ENCODE data around the gene MADD. TPM values are rescaled to one million over a fixed set of nuclear protein-coding genes. Genes with fewer than 3 reads are reported as not detected.

MADD gene
- total and polyA plus RNA-seq, 10 of the 15 experiments (the other 5 are each of a cell fraction or from before 2014, with no cell fraction given): 0.47 to 35.4 (median 17.6) TPM

DNA sequence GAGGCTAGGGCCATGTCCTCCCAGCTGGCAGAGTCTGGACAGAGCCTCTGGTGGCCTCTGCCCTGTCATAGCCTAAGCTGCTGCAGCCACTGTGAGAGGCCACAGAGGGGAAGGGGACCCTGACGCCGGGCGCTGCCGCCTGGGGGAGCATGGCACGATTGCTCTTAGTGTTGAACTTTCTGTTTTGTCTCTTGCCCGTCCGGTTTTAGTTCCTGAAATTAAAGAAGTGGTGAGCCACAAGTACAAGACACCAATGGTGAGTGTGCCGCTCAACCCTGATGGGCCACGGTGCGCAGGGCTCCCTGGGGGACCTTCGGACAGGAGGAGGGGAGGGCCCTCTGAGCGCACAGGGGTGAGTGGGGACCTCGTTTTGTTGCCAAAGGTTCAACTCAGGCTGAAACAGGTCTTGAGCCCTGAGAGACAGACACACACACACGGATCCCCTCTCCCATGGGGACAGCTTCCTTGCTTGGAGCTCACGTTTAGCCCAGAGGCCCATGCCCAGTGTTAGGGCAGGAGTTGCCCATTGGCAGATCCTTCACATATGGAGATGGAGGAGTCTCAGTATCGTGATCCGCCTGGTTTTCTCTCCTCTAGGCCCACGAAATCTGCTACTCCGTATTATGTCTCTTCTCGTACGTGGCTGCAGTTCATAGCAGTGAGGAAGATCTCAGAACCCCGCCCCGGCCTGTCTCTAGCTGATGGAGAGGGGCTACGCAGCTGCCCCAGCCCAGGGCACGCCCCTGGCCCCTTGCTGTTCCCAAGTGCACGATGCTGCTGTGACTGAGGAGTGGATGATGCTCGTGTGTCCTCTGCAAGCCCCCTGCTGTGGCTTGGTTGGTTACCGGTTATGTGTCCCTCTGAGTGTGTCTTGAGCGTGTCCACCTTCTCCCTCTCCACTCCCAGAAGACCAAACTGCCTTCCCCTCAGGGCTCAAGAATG is 58.8 kb downstream of the MADD start (continued):
- TF ChIP-seq EED (IDR thresholded peaks at IDR 0.05; ENCODE audit: low read depth): no peak
- TF ChIP-seq, protein P1, sequence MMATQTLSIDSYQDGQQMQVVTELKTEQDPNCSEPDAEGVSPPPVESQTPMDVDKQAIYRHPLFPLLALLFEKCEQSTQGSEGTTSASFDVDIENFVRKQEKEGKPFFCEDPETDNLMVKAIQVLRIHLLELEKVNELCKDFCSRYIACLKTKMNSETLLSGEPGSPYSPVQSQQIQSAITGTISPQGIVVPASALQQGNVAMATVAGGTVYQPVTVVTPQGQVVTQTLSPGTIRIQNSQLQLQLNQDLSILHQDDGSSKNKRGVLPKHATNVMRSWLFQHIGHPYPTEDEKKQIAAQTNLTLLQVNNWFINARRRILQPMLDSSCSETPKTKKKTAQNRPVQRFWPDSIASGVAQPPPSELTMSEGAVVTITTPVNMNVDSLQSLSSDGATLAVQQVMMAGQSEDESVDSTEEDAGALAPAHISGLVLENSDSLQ (IDR thresholded peaks at IDR 0.05): 0 out of 2 replicates have a peak, but pooled peaks have one; percentile 23
- TF ChIP-seq POU2F2 (IDR thresholded peaks at IDR 0.05; ENCODE audit: borderline replicate concordance, low read depth, low read length): 0 out of 3 replicates have a peak, but pooled peaks have one; percentile 27
- no peak for TF ChIP-seq SREBF2 (IDR thresholded peaks at IDR 0.05; ENCODE audit: low read length)
- TF ChIP-seq EGR1 (IDR thresholded peaks at IDR 0.05; ENCODE audit: borderline replicate concordance in 1 of 2, low read depth in 2 of 2, low read length in 2 of 2): no peak
- no peak for TF ChIP-seq CHD4 (IDR thresholded peaks at IDR 0.05)
- TF ChIP-seq, protein P2, sequence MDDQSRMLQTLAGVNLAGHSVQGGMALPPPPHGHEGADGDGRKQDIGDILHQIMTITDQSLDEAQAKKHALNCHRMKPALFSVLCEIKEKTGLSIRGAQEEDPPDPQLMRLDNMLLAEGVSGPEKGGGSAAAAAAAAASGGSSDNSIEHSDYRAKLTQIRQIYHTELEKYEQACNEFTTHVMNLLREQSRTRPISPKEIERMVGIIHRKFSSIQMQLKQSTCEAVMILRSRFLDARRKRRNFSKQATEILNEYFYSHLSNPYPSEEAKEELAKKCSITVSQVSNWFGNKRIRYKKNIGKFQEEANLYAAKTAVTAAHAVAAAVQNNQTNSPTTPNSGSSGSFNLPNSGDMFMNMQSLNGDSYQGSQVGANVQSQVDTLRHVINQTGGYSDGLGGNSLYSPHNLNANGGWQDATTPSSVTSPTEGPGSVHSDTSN (IDR thresholded peaks at IDR 0.05; ENCODE audit: insufficient replicate concordance, low read depth, low read length): no peak
- no peak for TF ChIP-seq IRF4 (IDR thresholded peaks at IDR 0.05; ENCODE audit: low read depth, low read length)
- no peak for TF ChIP-seq KAT2A (conservative IDR thresholded peaks at IDR 0.05; ENCODE audit: control insufficient read depth, low read depth, low read length)
- no peak for TF ChIP-seq ATF7 (IDR thresholded peaks at IDR 0.05; ENCODE audit: low read depth)
- TF ChIP-seq MEF2A (IDR thresholded peaks at IDR 0.05; ENCODE audit: insufficient read depth, low read depth, low read length): no peak
- TF ChIP-seq, protein P3, sequence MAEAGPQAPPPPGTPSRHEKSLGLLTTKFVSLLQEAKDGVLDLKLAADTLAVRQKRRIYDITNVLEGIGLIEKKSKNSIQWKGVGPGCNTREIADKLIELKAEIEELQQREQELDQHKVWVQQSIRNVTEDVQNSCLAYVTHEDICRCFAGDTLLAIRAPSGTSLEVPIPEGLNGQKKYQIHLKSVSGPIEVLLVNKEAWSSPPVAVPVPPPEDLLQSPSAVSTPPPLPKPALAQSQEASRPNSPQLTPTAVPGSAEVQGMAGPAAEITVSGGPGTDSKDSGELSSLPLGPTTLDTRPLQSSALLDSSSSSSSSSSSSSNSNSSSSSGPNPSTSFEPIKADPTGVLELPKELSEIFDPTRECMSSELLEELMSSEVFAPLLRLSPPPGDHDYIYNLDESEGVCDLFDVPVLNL (IDR thresholded peaks at IDR 0.05; ENCODE audit: low read depth, low read length): no peak
- TF ChIP-seq CHD1 (IDR thresholded peaks at IDR 0.05; ENCODE audit: low read depth, low read length): no peak
- TF ChIP-seq, protein P4, sequence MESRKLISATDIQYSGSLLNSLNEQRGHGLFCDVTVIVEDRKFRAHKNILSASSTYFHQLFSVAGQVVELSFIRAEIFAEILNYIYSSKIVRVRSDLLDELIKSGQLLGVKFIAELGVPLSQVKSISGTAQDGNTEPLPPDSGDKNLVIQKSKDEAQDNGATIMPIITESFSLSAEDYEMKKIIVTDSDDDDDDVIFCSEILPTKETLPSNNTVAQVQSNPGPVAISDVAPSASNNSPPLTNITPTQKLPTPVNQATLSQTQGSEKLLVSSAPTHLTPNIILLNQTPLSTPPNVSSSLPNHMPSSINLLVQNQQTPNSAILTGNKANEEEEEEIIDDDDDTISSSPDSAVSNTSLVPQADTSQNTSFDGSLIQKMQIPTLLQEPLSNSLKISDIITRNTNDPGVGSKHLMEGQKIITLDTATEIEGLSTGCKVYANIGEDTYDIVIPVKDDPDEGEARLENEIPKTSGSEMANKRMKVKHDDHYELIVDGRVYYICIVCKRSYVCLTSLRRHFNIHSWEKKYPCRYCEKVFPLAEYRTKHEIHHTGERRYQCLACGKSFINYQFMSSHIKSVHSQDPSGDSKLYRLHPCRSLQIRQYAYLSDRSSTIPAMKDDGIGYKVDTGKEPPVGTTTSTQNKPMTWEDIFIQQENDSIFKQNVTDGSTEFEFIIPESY (IDR thresholded peaks at IDR 0.05): no peak
- no peak for TF ChIP-seq CHD2 (IDR thresholded peaks at IDR 0.05; ENCODE audit: borderline replicate concordance, low read depth, low read length)
- TF ChIP-seq SMAD5 (IDR thresholded peaks at IDR 0.05; ENCODE audit: low read depth): no peak
- TF ChIP-seq YY1 (IDR thresholded peaks at IDR 0.05; ENCODE audit: low read depth, low read length): no peak
- TF ChIP-seq, protein P5, sequence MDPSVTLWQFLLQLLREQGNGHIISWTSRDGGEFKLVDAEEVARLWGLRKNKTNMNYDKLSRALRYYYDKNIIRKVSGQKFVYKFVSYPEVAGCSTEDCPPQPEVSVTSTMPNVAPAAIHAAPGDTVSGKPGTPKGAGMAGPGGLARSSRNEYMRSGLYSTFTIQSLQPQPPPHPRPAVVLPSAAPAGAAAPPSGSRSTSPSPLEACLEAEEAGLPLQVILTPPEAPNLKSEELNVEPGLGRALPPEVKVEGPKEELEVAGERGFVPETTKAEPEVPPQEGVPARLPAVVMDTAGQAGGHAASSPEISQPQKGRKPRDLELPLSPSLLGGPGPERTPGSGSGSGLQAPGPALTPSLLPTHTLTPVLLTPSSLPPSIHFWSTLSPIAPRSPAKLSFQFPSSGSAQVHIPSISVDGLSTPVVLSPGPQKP (IDR thresholded peaks at IDR 0.05; ENCODE audit: low read depth, low read length): no peak
- no peak for TF ChIP-seq FOXM1 (IDR thresholded peaks at IDR 0.05; ENCODE audit: low read depth, low read length)
- no peak for TF ChIP-seq TARDBP (IDR thresholded peaks at IDR 0.05; ENCODE audit: borderline replicate concordance)
- no peak for TF ChIP-seq SIN3A (IDR thresholded peaks at IDR 0.05; ENCODE audit: low read depth, low read length)
- no peak for TF ChIP-seq JUND (IDR thresholded peaks at IDR 0.05; ENCODE audit: low read depth, low read length)
- no peak for TF ChIP-seq LARP7 (IDR thresholded peaks at IDR 0.05)
- no peak for TF ChIP-seq PAX5 (IDR thresholded peaks at IDR 0.05; ENCODE audit: borderline replicate concordance, low read depth, low read length)
- no peak for TF ChIP-seq SREBF1 (IDR thresholded peaks at IDR 0.05; ENCODE audit: low read length)
- 0 out of 4 replicates have a peak, but pooled peaks of 1 of the 2 experiments have one; percentile 15 for TF ChIP-seq IKZF2 (IDR thresholded peaks at IDR 0.05)

Data from GM12878 (cell line).